GM12872 (cell line): ENCODE measurements around the gene PPP1R11.

Source experiments
- CTCF ChIP-seq: IDR thresholded peaks from 3 replicates; pipeline ENCODE4 v1.5.1; 2011; ENCODE audit warnings: low read depth, mild to moderate bottlenecking, low read length, moderate library complexity; ENCODE audit not compliant: insufficient read depth

Gene PPP1R11, protein sequence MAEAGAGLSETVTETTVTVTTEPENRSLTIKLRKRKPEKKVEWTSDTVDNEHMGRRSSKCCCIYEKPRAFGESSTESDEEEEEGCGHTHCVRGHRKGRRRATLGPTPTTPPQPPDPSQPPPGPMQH

DNA sequence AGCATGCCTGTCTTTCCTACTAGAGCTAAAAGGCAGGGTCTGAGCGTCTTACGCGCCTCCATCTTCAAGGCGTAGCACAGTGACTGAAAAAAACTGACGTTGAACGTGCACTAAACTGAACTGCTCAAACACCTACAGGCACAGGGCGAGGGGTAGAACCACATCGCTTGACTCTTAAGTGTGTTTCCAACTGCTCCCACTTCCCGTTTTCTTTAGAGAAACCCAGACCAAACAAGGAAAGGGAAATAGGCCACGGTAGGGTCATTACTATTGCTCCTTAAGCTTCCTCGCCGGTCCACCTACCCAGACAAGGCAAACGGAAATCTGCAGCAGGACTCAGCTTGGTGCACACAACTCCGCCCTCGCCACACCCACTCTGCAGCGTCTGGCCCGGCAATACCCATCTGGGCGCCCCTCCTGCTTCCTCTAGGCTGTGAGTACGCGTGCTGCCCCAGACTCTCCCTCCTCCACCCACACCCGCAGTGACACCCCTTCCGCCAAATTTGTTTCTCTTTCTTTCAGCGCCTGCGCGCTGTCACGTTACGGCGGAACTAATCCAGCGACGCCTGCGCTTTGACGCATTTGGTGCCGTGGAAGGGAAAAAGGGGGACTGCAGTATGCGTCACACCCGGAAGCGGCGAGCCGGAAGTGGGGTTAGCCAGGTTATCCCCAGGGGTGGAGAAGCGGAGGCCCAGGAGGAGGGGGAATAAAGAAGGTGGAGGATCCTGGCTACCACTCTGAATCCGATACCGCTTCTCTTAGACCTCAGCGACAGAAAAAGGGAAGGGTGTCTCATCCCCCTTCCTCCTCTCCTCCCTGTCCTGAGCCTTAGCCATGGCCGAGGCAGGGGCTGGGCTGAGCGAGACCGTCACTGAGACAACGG lies at the start of gene PPP1R11:
TSS of gene PPP1R11 (plus strand) at position 622 of the 883 bp plus-strand sequence. CDS start at position 835, 213 bp downstream.
- no peak for TF ChIP-seq CTCF

DNA sequence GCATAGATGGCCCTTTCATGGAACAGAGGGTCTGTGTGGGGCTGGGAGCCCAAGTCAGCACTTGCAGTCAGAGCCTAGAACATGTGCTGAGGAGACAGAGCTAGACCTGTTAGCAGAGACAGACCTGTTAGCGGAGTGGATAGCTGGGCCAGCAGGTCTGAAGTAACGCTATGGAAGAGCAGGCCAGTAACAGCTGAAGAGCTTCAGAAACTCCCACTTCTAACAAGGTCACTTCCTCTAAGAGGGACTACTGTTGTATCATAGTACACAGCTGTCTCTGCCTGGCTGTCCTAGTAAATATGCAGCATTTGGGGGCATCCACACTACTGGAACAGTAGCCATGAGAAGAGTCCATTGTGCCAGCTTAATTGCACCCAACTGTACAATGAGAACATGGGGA lies 47.2 kb upstream of the PPP1R11 start:
- no peak for TF ChIP-seq CTCF

DNA sequence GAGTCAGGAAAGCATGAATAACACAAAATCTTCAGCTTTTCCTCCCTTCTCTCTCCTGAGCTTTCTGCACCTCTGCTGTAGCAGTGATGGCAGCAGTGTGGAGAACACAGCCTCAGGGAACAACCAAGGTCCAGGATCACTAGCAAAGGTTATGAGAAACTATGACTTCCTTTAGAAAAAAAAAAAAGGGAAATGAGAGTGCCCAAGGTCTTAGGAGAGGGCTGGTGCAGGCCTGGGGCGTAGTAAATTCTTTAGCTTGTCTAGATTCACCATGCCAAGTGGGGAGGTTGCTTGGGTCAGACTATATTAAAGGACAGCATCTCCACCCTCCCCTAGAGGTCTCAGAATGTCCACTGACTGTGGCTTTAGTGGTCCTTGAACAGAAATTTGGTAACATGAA lies 46.4 kb upstream of the PPP1R11 start:
- no peak for TF ChIP-seq CTCF

DNA sequence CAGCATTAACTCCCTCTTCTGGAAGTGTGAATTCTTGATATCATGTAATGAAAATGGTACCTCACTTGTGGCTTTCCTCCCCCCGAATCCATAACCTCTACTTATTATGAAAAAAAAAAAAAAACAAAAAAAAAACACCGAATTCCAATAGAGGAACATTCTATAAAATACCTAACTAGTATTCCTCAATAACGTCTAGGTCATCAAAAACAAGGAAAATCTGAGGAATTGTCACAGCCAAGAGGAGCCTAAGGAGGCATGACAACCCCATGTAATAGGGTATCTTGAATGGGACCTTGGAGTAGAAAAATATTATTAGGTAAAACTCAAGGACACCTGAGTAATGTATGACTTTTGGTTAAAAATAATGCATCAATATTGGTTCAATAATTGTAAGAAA lies 44.8 kb upstream of the PPP1R11 start:
- TF ChIP-seq CTCF = no peak

DNA sequence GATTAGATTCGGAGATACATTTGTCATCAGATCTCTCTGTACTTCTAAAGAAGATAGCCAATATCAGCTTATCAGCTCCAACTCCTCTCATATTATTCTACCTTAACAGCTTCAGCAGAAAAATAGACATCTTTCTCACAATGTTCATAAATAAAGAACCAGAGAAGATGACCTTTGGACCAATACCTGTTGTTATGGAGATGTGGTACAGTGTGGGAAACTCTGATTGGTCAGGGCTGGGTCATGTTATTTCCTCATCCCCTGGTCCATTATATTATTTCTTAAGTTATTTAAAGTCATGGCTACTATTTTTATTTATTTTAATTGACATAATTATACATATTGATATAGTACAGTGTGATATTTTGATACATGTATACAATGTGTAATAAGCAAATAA lies 41.8 kb upstream of the PPP1R11 start:
- no peak for TF ChIP-seq CTCF

DNA sequence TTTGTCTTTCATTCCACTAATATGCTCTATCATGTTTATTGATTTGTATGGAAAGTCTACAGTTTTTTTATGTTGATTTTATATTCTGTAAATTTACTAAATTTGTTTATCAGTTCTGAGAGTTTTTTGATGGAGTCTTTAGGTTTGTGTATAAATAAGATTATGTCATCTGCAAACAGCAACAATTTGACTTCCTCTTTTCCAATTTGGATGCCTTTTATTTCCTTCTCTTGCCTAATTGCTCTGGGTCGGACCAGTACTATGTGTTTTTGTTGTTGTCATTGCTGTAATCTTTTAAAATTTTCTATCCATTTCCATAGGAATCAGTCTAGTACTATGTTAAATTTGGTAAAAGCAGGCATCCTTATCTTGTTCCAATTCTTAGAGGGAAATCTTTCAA lies 37.4 kb upstream of the PPP1R11 start:
- TF ChIP-seq CTCF = no peak

DNA sequence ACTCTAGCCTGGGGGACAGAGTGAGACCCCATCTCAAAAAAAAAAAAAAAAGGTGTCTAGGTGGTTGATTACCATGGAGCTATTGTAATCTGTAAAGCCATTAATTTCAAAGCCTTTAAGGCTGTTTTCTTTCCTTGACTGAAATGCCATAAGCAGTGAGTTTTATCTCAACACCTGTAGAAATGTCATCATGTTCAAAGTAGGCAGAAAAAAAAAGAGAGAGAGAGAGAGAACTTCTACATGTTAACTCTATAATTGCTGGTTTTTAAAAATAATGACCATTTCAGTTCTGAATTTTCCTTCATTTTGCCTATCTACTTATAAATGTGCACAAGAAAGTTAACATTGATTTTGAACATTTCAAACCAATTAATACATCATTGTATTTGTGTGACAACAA lies 35.6 kb upstream of the PPP1R11 start:
- no peak for TF ChIP-seq CTCF
